Endothelial cell of umbilical vein (primary cell): Measurements from ENCODE around the gene SCLY. TPM values are rescaled to one million over a fixed set of nuclear protein-coding genes. Genes with fewer than 3 reads are reported as not detected.

Experiments
- BruUV-seq: library from RNA; stranded (reverse); fragments of 400-500 nt; replicated peaks from 2 replicates; lab custom pipeline; 2021; lab: Mats Ljungman, UMichigan
- CTCF ChIA-PET: fragments of 300-600, 350-600 bp; sonication (Branson Sonifier 250); formaldehyde crosslinking; loops from one replicate; lab custom pipeline; 2021; ENCODE audit warnings: antibody characterized with exemption, inconsistent platforms; lab: Charles Lee
- POLR2A ChIA-PET: fragments of 300-600, 350-600 bp; sonication (Branson Sonifier 250); formaldehyde crosslinking; loops from one replicate; lab custom pipeline; 2021; ENCODE audit warnings: antibody characterized with exemption, inconsistent platforms; lab: Charles Lee
- DNase-seq: peaks from one replicate; pipeline ENCODE4 v3.0.0-alpha.2; 2011; ENCODE audit warnings: low read depth, low spot score
- FAIRE-seq: peaks from 2 replicates; lab custom pipeline; 2011; peaks lifted over from hg19 to GRCh38; lab: Jason Lieb, UNC
- H2AFZ ChIP-seq: 2 replicates; pipeline ENCODE4 v1.6.0; 2012; ENCODE audit warnings: low read depth, low read length, control low read depth, inconsistent platforms
- H3K27ac ChIP-seq: 2 replicates; pipeline ENCODE4 v1.5.1; 2011; ENCODE audit warnings: low read depth, mild to moderate bottlenecking, control low read depth, low read length, moderate library complexity; ENCODE audit not compliant: insufficient read depth
- H3K27me3 ChIP-seq, 2 experiments: 2 replicates each; pipeline versions ENCODE4 v1.6.0 to v1.6.1; 2011; ENCODE audit warnings: low read length in 2 of 2, mixed read lengths in 1 of 2; ENCODE audit not compliant: control insufficient read depth in 2 of 2, insufficient read depth in 2 of 2
- H3K36me3 ChIP-seq, 2 experiments: 2 replicates in 1 of 2; 3 replicates in 1 of 2; pipeline ENCODE4 v1.5.1; 2011; ENCODE audit warnings: low read length in 2 of 2, mild to moderate bottlenecking in 1 of 2, moderate library complexity in 1 of 2; ENCODE audit not compliant: control insufficient read depth in 2 of 2, insufficient read depth in 2 of 2; ENCODE audit errors: extremely low read depth in 1 of 2
- H3K4me1 ChIP-seq: 3 replicates; pipeline ENCODE4 v1.5.1; 2011; ENCODE audit warnings: mild to moderate bottlenecking, low read length; ENCODE audit not compliant: control insufficient read depth, insufficient read depth; ENCODE audit errors: extremely low read depth
- H3K4me2 ChIP-seq: 2 replicates; pipeline ENCODE4 v1.6.1; 2011; ENCODE audit warnings: low read length, control low read depth, mixed read lengths; ENCODE audit not compliant: insufficient read depth
- H3K4me3 ChIP-seq, 3 experiments: fragments of 200-600 bp in 1 of 3; sonication (generic), shearing (Covaris generic) in 1 of 3; replicated peaks in 1 of 3; 2 replicates each; pipeline ENCODE4 v1.5.1; 2011 to 2016; ENCODE audit warnings: control low read depth in 3 of 3, low read length in 3 of 3, mild to moderate bottlenecking in 2 of 3, inconsistent platforms in 1 of 3, low read depth in 1 of 3, moderate library complexity in 1 of 3; ENCODE audit not compliant: insufficient read depth in 1 of 3
- H3K79me2 ChIP-seq: 2 replicates; pipeline ENCODE4 v1.6.0; 2012; ENCODE audit warnings: low read length, inconsistent platforms; ENCODE audit not compliant: control insufficient read depth, insufficient read depth
- H3K9ac ChIP-seq: replicated peaks from 2 replicates; pipeline ENCODE3; 2011; ENCODE audit warnings: low read length, control low read depth; ENCODE audit not compliant: insufficient read depth; ENCODE audit errors: extremely low read depth
- H3K9me1 ChIP-seq: replicated peaks from 3 replicates; pipeline ENCODE4 v1.6.0; 2011; ENCODE audit warnings: mild to moderate bottlenecking, low read length; ENCODE audit not compliant: control insufficient read depth, insufficient read depth; ENCODE audit errors: extremely low read depth
- H3K9me3 ChIP-seq: replicated peaks from 2 replicates; pipeline ENCODE4 v1.5.1; 2012; ENCODE audit warnings: low read length, inconsistent platforms; ENCODE audit not compliant: control insufficient read depth, insufficient read depth
- H4K20me1 ChIP-seq: replicated peaks from 2 replicates; pipeline ENCODE3; 2011; ENCODE audit warnings: mild to moderate bottlenecking, low read length; ENCODE audit not compliant: control insufficient read depth, insufficient read depth; ENCODE audit errors: extremely low read depth
- CTCF ChIP-seq, 2 donors: IDR thresholded peaks; 1 replicate in 1 of 2; 2 replicates in 1 of 2; pipeline ENCODE4 v1.5.1; 2011; ENCODE audit warnings: low read length in 2 of 2, mild to moderate bottlenecking in 2 of 2, moderate library complexity in 2 of 2, control low read depth in 1 of 2, inconsistent platforms in 1 of 2, low read depth in 1 of 2; ENCODE audit not compliant: insufficient read depth in 1 of 2; ENCODE audit errors: extremely low read depth in 1 of 2
- EZH2 ChIP-seq: IDR thresholded peaks from 2 replicates; pipeline ENCODE4 v1.6.1; 2012; ENCODE audit warnings: borderline replicate concordance, low read depth, mild to moderate bottlenecking, moderate library complexity, low read length, inconsistent platforms; ENCODE audit not compliant: severe bottlenecking
- FOS ChIP-seq: IDR thresholded peaks from 2 replicates; pipeline ENCODE4 v1.6.1; 2011; ENCODE audit warnings: mild to moderate bottlenecking, low read length, moderate library complexity, borderline replicate concordance; ENCODE audit not compliant: insufficient read depth
- GATA2 ChIP-seq: IDR thresholded peaks from 2 replicates; pipeline ENCODE4 v1.7.0; 2011; ENCODE audit warnings: low read depth, mild to moderate bottlenecking, moderate library complexity, mixed read lengths, low read length; ENCODE audit not compliant: insufficient read length, insufficient read depth
- JUN ChIP-seq: IDR thresholded peaks from 2 replicates; pipeline ENCODE4 v1.6.1; 2011; ENCODE audit warnings: borderline replicate concordance, low read depth; ENCODE audit not compliant: insufficient read length, insufficient read depth
- MAX ChIP-seq: IDR thresholded peaks from 2 replicates; pipeline ENCODE4 v1.6.1; 2011; ENCODE audit not compliant: insufficient read depth, insufficient read length
- MYC ChIP-seq: IDR thresholded peaks from one replicate; pipeline ENCODE4 v1.6.1; 2011; ENCODE audit warnings: mild to moderate bottlenecking, low read depth, low read length
- POLR2A ChIP-seq: IDR thresholded peaks from 2 replicates; pipeline ENCODE4 v1.6.1; 2012; ENCODE audit warnings: low read depth, mild to moderate bottlenecking, control low read depth, low read length
- POLR2AphosphoS5 ChIP-seq: IDR thresholded peaks from 2 replicates; pipeline ENCODE4 v1.6.1; 2012; ENCODE audit warnings: low read depth, mild to moderate bottlenecking, control low read depth, low read length, moderate library complexity; ENCODE audit not compliant: insufficient read depth
- dilution Hi-C: fragments of 300-500 bp; cut with MboI; formaldehyde crosslinking; loops from one replicate; pipeline ENCODE4 v1.15.0; 2019; ENCODE audit warnings: low sequenced_read_pairs; ENCODE audit not compliant: extremely low pct_ligation_motif_present
- intact Hi-C: fragments of 100-400 bp; cut with micrococcal nuclease; formaldehyde crosslinking; loops from one replicate; pipeline ENCODE4 v1.10.0; 2022
- polyA plus RNA-seq, 4 experiments: library from polyadenylated mRNA; depleted of rRNA in 3 of 4; stranded (reverse) in 3 of 4; unstranded in 1 of 4; fragments of >200 nt; gene quantifications; 2 replicates each; pipeline versions ENCODE4 v1.2.1 to v1.2.3, GENCODE V29; 2011 to 2012; ENCODE audit warnings: missing spikeins in 1 of 4
- total RNA-seq: library from RNA; stranded (reverse); gene quantifications from 2 replicates; pipeline ENCODE4 v1.2.3, GENCODE V29; 2021

SCLY gene
- total and polyA plus RNA-seq, 2 donors (not counting 3 experiments of a cell fraction or from before 2014, with no cell fraction given): 22.6 to 32.7 TPM

GRCh38 chr2:238117199-238118154 lies 56.7 kb downstream of the SCLY start:
- H3K9ac ChIP-seq: no peak overlapping the region
- DNase-seq (no peak), FAIRE-seq (no peak)
- H3K79me2 ChIP-seq: no peaks in the 10 kb centered on the region
- TF ChIP-seq JUN: no peak
- TF ChIP-seq POLR2AphosphoS5: no peak
- TF ChIP-seq EZH2: no peak
- no peak for TF ChIP-seq MAX
- no peak for TF ChIP-seq MYC
- TF ChIP-seq FOS: no peak
- no peak for TF ChIP-seq GATA2
- no peak for TF ChIP-seq CTCF (IDR thresholded peaks at IDR 0.05; ENCODE audit: extremely low read depth in 1 of 2, insufficient read depth in 1 of 2, low read depth in 1 of 2, low read length in 2 of 2)
- TF ChIP-seq POLR2A: no peak
- BruUV-seq: no TSS peak
- CTCF ChIA-PET: interaction anchor here (1.0 kb wide), 1 partner anchor 10 kb away, joined by 5 read pairs; no protein-coding TSS in a partner anchor
- H3K36me3 ChIP-seq: no peaks in the 10 kb centered on the region
- dilution Hi-C loops (no loop called here), intact Hi-C loops (no loop called here)
- H3K9me3 ChIP-seq: peaks cover 2% of the 10 kb centered on the region
- H3K4me3 ChIP-seq: no peak overlapping the region
- no peak overlapping the region for H2AFZ ChIP-seq
- H3K4me1 ChIP-seq: no peaks in the 10 kb centered on the region
- no peak overlapping the region for H3K27ac ChIP-seq
- no peaks in the 10 kb centered on the region for H3K9me1 ChIP-seq
- H3K27me3 ChIP-seq: peaks cover 1 to 2% of the 10 kb centered on the region in 2 experiments
- no peak overlapping the region for H3K4me2 ChIP-seq
- POLR2A ChIA-PET: no interaction called here
- H4K20me1 ChIP-seq: no peaks in the 10 kb centered on the region
